Measurements from ENCODE around the gene DCUN1D5.

The DCUN1D5 gene

GRCh38 chr11:103091801-103092524, at the start of gene DCUN1D5:
DCUN1D5 (minus strand) TSS chr11:103092160; CDS start chr11:103091872, 288 bp downstream.
- H2AFZ ChIP-seq (ENCODE audit: low read length, unreplicated experiment) = peak within 1 kb of the TSS; percentile 86
- H3K4me3 ChIP-seq (ENCODE audit: low read depth, low read length) = peak within 1 kb of the TSS; percentile 94
- H3K27ac ChIP-seq (ENCODE audit: low read depth, low read length) = peak within 1 kb of the TSS; percentile 66
- peaks cover 49% of the 10 kb centered on the region for H3K79me2 ChIP-seq (ENCODE audit: control insufficient read depth, insufficient read depth, low read length, unreplicated experiment)
- H3K36me3 ChIP-seq (ENCODE audit: insufficient read depth, low read length) = peaks cover 4% of the 10 kb centered on the region
- no peaks in the 10 kb centered on the region for H3K27me3 ChIP-seq (ENCODE audit: insufficient read depth, low read length)
- H3K4me1 ChIP-seq (ENCODE audit: control insufficient read depth, insufficient read depth, low read length, unreplicated experiment) = peaks cover 17% of the 10 kb centered on the region

DNA sequence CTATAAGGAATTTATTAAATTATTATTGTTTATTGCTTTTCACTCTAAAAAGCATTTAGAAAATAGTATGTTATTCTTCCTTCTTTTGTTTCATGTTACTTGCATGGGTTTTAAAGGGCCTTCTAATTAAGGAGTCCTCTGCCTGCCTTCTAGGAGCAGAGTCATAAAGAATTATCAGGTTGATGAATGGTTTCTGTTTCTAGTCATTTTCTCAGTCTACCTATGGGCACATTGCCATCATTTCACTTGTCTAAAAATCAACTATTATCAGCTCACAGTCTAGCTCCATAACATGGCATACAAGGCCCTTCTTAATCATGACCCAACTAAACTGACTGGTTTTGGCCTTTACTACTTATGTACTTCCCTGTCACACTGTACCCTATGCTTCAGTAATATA, 33.5 kb upstream of the DCUN1D5 start:
- Histone ChIP-seq H3K36me3 (ENCODE audit: insufficient read depth, low read length) (peaks cover 29% of the 10 kb centered on the region), H3K27me3 (ENCODE audit: insufficient read depth, low read length) (no peaks in the 10 kb centered on the region), H2AFZ (ENCODE audit: low read length, unreplicated experiment) (no peak overlapping the region), H3K4me3 (ENCODE audit: low read depth, low read length) (no peak overlapping the region), H3K4me1 (ENCODE audit: control insufficient read depth, insufficient read depth, low read length, unreplicated experiment) (no peaks in the 10 kb centered on the region), H3K79me2 (ENCODE audit: control insufficient read depth, insufficient read depth, low read length, unreplicated experiment) (no peaks in the 10 kb centered on the region), H3K27ac (ENCODE audit: low read depth, low read length) (no peak overlapping the region)

GRCh38 chr11:103114836-103115235, 22.9 kb upstream of the DCUN1D5 start:
- Histone ChIP-seq H3K4me3 (ENCODE audit: low read depth, low read length) (no peak overlapping the region), H3K27me3 (ENCODE audit: insufficient read depth, low read length) (no peaks in the 10 kb centered on the region), H3K79me2 (ENCODE audit: control insufficient read depth, insufficient read depth, low read length, unreplicated experiment) (peaks cover 32% of the 10 kb centered on the region), H3K27ac (ENCODE audit: low read depth, low read length) (no peak overlapping the region), H3K4me1 (ENCODE audit: control insufficient read depth, insufficient read depth, low read length, unreplicated experiment) (peaks cover 31% of the 10 kb centered on the region), H3K36me3 (ENCODE audit: insufficient read depth, low read length) (peaks cover 16% of the 10 kb centered on the region), H2AFZ (ENCODE audit: low read length, unreplicated experiment) (no peak overlapping the region)

DNA sequence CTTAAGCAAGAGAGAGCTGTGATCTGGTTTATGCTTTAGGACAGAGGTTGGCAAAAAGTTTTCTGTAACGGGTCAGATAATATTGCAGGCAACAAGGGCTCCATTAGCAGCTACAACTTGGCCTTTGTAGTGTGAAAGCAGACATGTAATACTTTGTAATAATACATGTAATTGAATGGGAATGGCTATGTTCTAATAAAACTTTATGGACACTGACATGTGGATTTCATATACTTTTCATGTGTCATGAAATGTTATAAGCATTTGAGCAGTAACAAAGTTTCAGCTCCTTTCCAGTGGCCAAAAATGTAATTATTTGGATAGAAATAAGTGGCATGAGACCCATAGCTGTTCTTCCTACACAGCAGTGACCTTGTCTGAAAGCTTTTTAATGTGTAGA, 20.4 kb upstream of the DCUN1D5 start:
- no peak overlapping the region for H3K27ac ChIP-seq (ENCODE audit: low read depth, low read length)
- peaks cover 31% of the 10 kb centered on the region for H3K4me1 ChIP-seq (ENCODE audit: control insufficient read depth, insufficient read depth, low read length, unreplicated experiment)
- no peak overlapping the region for H2AFZ ChIP-seq (ENCODE audit: low read length, unreplicated experiment)
- peak overlapping the region; percentile 100 for H3K4me3 ChIP-seq (ENCODE audit: low read depth, low read length)
- no peaks in the 10 kb centered on the region for H3K27me3 ChIP-seq (ENCODE audit: insufficient read depth, low read length)
- H3K36me3 ChIP-seq (ENCODE audit: insufficient read depth, low read length) = peaks cover 11% of the 10 kb centered on the region
- H3K79me2 ChIP-seq (ENCODE audit: control insufficient read depth, insufficient read depth, low read length, unreplicated experiment) = peaks cover 37% of the 10 kb centered on the region

DNA sequence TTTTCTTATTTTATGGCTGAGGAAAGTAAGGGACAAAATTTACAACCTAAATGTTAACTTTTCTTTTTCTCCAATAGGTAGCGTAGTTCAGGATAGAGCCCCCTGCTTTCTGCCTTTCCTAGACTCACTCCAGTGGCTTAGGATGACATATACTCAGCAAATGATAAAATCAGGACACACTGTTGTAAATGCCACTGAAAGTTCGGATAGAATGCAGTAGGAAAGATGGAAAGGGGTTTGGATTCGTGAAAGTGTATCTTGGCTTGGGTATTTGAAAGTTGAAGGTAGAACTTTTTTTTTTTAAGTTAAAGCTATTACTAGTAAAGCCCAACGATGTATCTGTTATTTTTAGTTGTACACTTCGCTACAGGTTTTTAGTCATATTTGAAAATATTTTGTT, 19.4 kb upstream of the DCUN1D5 start:
- peak overlapping the region; percentile 100 for H3K4me3 ChIP-seq (ENCODE audit: low read depth, low read length)
- H3K27ac ChIP-seq (ENCODE audit: low read depth, low read length) = no peak overlapping the region
- no peaks in the 10 kb centered on the region for H3K27me3 ChIP-seq (ENCODE audit: insufficient read depth, low read length)
- H3K79me2 ChIP-seq (ENCODE audit: control insufficient read depth, insufficient read depth, low read length, unreplicated experiment) = peaks cover 37% of the 10 kb centered on the region
- H3K4me1 ChIP-seq (ENCODE audit: control insufficient read depth, insufficient read depth, low read length, unreplicated experiment) = peaks cover 31% of the 10 kb centered on the region
- no peak overlapping the region for H2AFZ ChIP-seq (ENCODE audit: low read length, unreplicated experiment)
- peaks cover 11% of the 10 kb centered on the region for H3K36me3 ChIP-seq (ENCODE audit: insufficient read depth, low read length)

GRCh38 chr11:103110391-103110790, 18.4 kb upstream of the DCUN1D5 start:
- peak overlapping the region; percentile 87 for H3K27ac ChIP-seq (ENCODE audit: low read depth, low read length)
- peaks cover 31% of the 10 kb centered on the region for H3K4me1 ChIP-seq (ENCODE audit: control insufficient read depth, insufficient read depth, low read length, unreplicated experiment)
- peaks cover 37% of the 10 kb centered on the region for H3K79me2 ChIP-seq (ENCODE audit: control insufficient read depth, insufficient read depth, low read length, unreplicated experiment)
- no peaks in the 10 kb centered on the region for H3K27me3 ChIP-seq (ENCODE audit: insufficient read depth, low read length)
- peak overlapping the region; percentile 100 for H3K4me3 ChIP-seq (ENCODE audit: low read depth, low read length)
- H2AFZ ChIP-seq (ENCODE audit: low read length, unreplicated experiment) = peak overlapping the region; percentile 99
- peaks cover 11% of the 10 kb centered on the region for H3K36me3 ChIP-seq (ENCODE audit: insufficient read depth, low read length)

- Histone ChIP-seq H3K27ac (ENCODE audit: low read depth, low read length) (peak overlapping the region; percentile 87), H3K4me1 (ENCODE audit: control insufficient read depth, insufficient read depth, low read length, unreplicated experiment) (peaks cover 31% of the 10 kb centered on the region), H3K4me3 (ENCODE audit: low read depth, low read length) (peak overlapping the region; percentile 100), H3K36me3 (ENCODE audit: insufficient read depth, low read length) (peaks cover 11% of the 10 kb centered on the region), H3K27me3 (ENCODE audit: insufficient read depth, low read length) (no peaks in the 10 kb centered on the region), H2AFZ (ENCODE audit: low read length, unreplicated experiment) (peak overlapping the region; percentile 99), H3K79me2 (ENCODE audit: control insufficient read depth, insufficient read depth, low read length, unreplicated experiment) (peaks cover 37% of the 10 kb centered on the region)
These were observed 17.9 kb upstream of the DCUN1D5 start for GRCh38 chr11:103109818-103110388.

DNA sequence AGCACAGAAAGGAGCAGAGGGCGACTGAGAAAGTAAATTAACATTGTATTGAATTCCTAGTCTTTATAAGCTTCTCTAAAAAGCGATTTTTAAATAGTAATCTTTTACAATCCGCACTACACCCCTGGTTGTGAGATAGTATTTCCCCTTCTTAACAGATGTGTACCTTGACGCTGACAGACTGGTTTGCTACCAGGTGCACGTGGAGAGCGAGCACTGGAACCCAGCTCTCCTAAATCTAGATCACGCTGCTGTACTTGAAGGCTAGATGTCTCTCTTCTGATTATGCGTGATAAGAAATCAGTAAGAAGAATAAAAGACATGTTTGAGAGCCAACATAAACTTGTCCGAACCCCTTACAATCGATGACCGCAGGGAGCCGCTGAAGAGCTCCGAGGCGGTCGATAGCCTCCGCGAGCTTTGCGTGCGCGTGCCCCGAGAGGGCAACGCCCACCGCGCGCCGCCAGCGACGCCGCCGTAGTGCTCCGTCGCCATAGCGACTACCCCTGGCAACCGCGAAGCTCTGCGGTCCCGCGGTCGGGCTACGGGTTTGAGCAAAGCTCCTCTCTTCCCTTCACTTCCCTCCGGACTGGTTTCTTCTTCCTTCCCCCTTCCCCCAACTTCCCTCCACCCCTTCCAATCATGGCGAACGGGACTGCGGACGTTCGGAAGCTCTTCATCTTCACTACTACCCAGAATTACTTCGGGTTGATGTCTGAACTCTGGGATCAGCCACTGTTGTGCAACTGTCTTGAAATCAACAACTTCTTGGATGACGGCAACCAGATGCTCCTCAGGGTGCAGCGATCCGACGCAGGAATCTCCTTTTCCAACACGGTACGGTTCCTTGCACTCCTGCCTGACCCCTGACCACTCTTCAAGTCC, 17.2 kb upstream of the DCUN1D5 start, which contains the start of gene DYNC2H1:
Gene DYNC2H1, plus strand, starts transcription at position 494 of the 885 bp plus-strand sequence. Its CDS starts 149 bp downstream, at position 643.
- Histone ChIP-seq H3K79me2 (ENCODE audit: control insufficient read depth, insufficient read depth, low read length, unreplicated experiment) (peaks cover 37% of the 10 kb centered on the region), H3K27ac (ENCODE audit: low read depth, low read length) (peak within 1 kb of the TSS; percentile 87), H3K36me3 (ENCODE audit: insufficient read depth, low read length) (peaks cover 5% of the 10 kb centered on the region), H2AFZ (ENCODE audit: low read length, unreplicated experiment) (peak within 1 kb of the TSS; percentile 99), H3K4me1 (ENCODE audit: control insufficient read depth, insufficient read depth, low read length, unreplicated experiment) (peaks cover 26% of the 10 kb centered on the region), H3K27me3 (ENCODE audit: insufficient read depth, low read length) (no peaks in the 10 kb centered on the region), H3K4me3 (ENCODE audit: low read depth, low read length) (peak within 1 kb of the TSS; percentile 100)

GRCh38 chr11:103097279-103097678, 5.3 kb upstream of the DCUN1D5 start:
- H3K4me1 ChIP-seq (ENCODE audit: control insufficient read depth, insufficient read depth, low read length, unreplicated experiment) = peaks cover 6% of the 10 kb centered on the region
- no peak overlapping the region for H3K27ac ChIP-seq (ENCODE audit: low read depth, low read length)
- H3K27me3 ChIP-seq (ENCODE audit: insufficient read depth, low read length) = 0 out of 2 replicates have a peak, but pooled peaks cover 7% of the 10 kb centered on the region
- H3K36me3 ChIP-seq (ENCODE audit: insufficient read depth, low read length) = no peaks in the 10 kb centered on the region
- no peak overlapping the region for H2AFZ ChIP-seq (ENCODE audit: low read length, unreplicated experiment)
- H3K4me3 ChIP-seq (ENCODE audit: low read depth, low read length) = no peak overlapping the region
- H3K79me2 ChIP-seq (ENCODE audit: control insufficient read depth, insufficient read depth, low read length, unreplicated experiment) = no peaks in the 10 kb centered on the region

DNA sequence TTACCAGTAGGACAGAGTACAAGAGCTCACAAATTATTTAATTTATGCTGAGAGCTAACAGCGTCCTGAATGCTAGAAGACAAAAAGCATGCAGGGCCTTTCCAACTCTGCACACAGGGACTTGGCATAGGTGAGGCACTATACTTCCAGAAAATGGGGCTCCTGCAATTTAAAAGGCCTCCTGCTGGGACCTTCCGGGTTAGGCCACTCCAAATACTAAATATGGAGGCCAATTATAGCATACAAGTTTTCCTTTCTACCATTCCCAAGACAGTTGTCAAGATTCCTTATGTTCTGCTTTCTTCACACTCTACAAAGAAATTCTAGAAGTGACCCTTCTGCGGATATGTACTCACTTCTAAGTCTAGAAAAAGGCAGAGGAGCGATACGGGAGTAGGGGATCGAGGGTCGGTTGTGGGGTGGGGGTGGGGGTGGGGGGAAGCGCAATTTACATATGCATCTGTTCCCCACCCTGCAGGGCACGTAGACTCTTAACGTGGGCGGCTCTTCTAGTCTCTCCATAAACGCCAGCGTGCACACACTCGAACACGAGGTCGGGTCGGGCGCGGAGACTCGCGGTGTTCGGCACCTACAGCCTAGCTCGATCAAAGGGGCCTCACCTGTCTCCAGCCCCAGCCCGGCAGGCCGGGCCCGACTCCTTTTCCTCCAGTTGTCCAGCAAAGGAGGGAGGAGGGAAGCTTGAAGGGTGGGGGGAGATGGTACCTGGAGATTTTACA, 728 bp downstream of the DCUN1D5 start:
- Histone ChIP-seq H3K4me3 (ENCODE audit: low read depth, low read length) (peak overlapping the region; percentile 94), H3K79me2 (ENCODE audit: control insufficient read depth, insufficient read depth, low read length, unreplicated experiment) (peaks cover 55% of the 10 kb centered on the region), H3K36me3 (ENCODE audit: insufficient read depth, low read length) (peaks cover 4% of the 10 kb centered on the region), H3K4me1 (ENCODE audit: control insufficient read depth, insufficient read depth, low read length, unreplicated experiment) (peaks cover 21% of the 10 kb centered on the region), H3K27ac (ENCODE audit: low read depth, low read length) (peak overlapping the region; percentile 66), H3K27me3 (ENCODE audit: insufficient read depth, low read length) (no peaks in the 10 kb centered on the region), H2AFZ (ENCODE audit: low read length, unreplicated experiment) (peak overlapping the region; percentile 86)
